Sigmoid colon (tissue), 7 donors: ENCODE measurements around the gene TMEM126A. TPM values are rescaled to one million over a fixed set of nuclear protein-coding genes. Genes with fewer than 3 reads are reported as not detected.
"Not testable (repeated sequence)": the region's sequence is repeated elsewhere in the genome, so short reads cannot be mapped to it uniquely, and the experiment has no call there.

ENCODE experiments used
- DNase-seq: peaks from one replicate; pipeline ENCODE4 v3.0.0-alpha.2; 2019
- H3K27ac ChIP-seq, 4 donors: fragments of 200-600 bp; sonication (generic); one replicate each; pipeline ENCODE4 v1.5.1; 2016 to 2019; ENCODE audit warnings: mild to moderate bottlenecking in 1 of 4
- H3K27me3 ChIP-seq, 3 donors: fragments of 200-600 bp; sonication (generic); one replicate each; pipeline ENCODE4 v1.5.1; 2019; ENCODE audit warnings: mild to moderate bottlenecking in 1 of 3
- H3K36me3 ChIP-seq, 4 donors: fragments of 200-600 bp; sonication (generic); one replicate each; pipeline ENCODE4 v1.5.1; 2016 to 2019
- H3K4me1 ChIP-seq, 4 donors: fragments of 200-600 bp; sonication (generic); one replicate each; pipeline ENCODE4 v1.5.1; 2017 to 2019
- H3K4me3 ChIP-seq, 4 donors: fragments of 200-600 bp; sonication (generic); one replicate each; pipeline ENCODE4 v1.5.1; 2017 to 2019; ENCODE audit warnings: mild to moderate bottlenecking in 2 of 4, moderate library complexity in 1 of 4
- H3K9me3 ChIP-seq, 4 donors: fragments of 200-600 bp in 3 of 4; sonication (generic) in 3 of 4; one replicate each; pipeline versions ENCODE4 v1.5.1 to v1.6.1; 2013 to 2019
- EP300 ChIP-seq, 4 donors: sonication (generic); formaldehyde crosslinking; IDR thresholded peaks; one replicate each; pipeline ENCODE4 v1.6.1; 2017; ENCODE audit warnings: antibody characterized with exemption in 4 of 4
- POLR2A ChIP-seq, 2 donors: fragments of 450-650 bp; IDR thresholded peaks; one replicate each; pipeline ENCODE4 v1.6.1; 2016; ENCODE audit warnings: antibody characterized with exemption in 2 of 2, mild to moderate bottlenecking in 2 of 2, moderate library complexity in 2 of 2
- POLR2AphosphoS5 ChIP-seq, 4 donors: sonication (generic); formaldehyde crosslinking; IDR thresholded peaks; one replicate each; pipeline ENCODE4 v1.6.1; 2017; ENCODE audit warnings: antibody characterized with exemption in 4 of 4
- WGBS, 2 donors: extraction: QIAGEN DNeasy Blood & Tissue Kit; methylation state at CpG; one replicate each; pipeline ENCODE4 v1.1.7; 2013; 5-methylcytosine and 5-hydroxymethylcytosine counted together
- intact Hi-C: fragments of 100-400 bp; cut with DNase I; formaldehyde crosslinking; loops from one replicate; pipeline ENCODE4 v1.15.1; 2023
- polyA plus RNA-seq, 3 donors: library from polyadenylated mRNA; stranded (reverse); fragments of 200-250 nt; gene quantifications; one replicate each; pipeline ENCODE4 v1.2.3, GENCODE V29; 2013
- total RNA-seq, 4 donors: library from RNA; depleted of rRNA; stranded (reverse); fragments of >200 nt; gene quantifications; one replicate each; pipeline ENCODE4 v1.1.0, GENCODE V29; 2016
- TF ChIP-seq, protein P1 (sequence below), 4 experiments: fragments of 450-650 bp in 3 of 4; fragments of 200-600 bp in 1 of 4; IDR thresholded peaks; one replicate each; pipeline ENCODE4 v1.5.1; 2016 to 2019; ENCODE audit warnings: antibody characterized with exemption in 4 of 4, mild to moderate bottlenecking in 3 of 4, moderate library complexity in 2 of 4
- donor health status: healthy with polysubstance abuse.
- donor health status: Bipolar disorder and iron deficiency.
- donor health status: healthy.

Gene TMEM126A
- total RNA-seq, result 10 to 100 TPM; 21.0 to 45.1 (median 38.1) TPM
- 10 to 100 TPM; 31.8 to 46.2 (median 42.6) TPM for polyA plus RNA-seq

DNA sequence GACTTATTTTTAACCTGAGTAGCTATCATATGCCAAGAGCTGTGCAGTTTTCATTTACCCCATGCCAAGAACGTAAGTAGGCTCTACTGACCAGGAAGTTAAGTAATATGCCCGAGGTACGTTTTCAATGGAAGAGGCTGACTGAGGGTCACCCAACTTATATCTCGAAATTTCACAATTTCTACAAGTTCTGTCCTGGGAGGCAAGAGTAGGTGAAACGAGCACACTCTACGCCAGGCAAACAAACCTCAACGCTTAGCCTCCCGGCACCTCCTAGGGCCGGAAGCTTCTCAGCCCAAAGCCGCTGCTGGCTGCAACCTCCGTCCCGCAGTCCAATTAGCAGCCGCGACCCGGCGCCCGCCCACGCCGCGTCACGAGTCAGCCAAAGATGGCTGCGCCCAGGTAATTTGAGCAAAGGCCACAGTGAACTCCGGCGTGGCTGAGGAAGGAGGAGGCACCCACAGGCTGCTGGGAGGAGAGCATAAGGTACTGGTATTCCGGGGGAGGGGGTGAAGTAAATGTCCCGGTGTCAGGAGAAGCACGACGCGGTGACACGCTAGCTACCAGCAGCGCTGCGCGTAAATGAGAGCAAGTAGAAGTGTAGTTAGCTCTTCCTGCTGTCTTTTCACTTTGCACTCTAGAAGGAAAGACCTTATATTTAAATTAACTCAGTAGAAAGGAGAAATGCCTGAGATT, at the start of gene TMEM126A:
Gene TMEM126A (plus strand): TSS at position 364 of the 696 bp plus-strand sequence. CDS start 2,289 bp downstream, outside the sequence.
- intact Hi-C loops, result loop anchor here (2.0 kb wide), 2 partner anchors 15 to 19 kb away; partner anchors contain the start of gene TMEM126B
- Histone ChIP-seq H3K9me3 (no peaks in the 10 kb centered on the region), H3K27ac (peak within 1 kb of the TSS; percentile 76 to 83 (median 80)), H3K27me3 (no peaks in the 10 kb centered on the region), H3K4me3 (peak within 1 kb of the TSS; percentile 54 to 70 (median 64)), H3K36me3 (no peaks in the 10 kb centered on the region), H3K4me1 (peaks cover 0 to 24% (median 16%) of the 10 kb centered on the region in 4 donors)
- peak; percentile 93 for DNase-seq
- TF ChIP-seq, protein P1, sequence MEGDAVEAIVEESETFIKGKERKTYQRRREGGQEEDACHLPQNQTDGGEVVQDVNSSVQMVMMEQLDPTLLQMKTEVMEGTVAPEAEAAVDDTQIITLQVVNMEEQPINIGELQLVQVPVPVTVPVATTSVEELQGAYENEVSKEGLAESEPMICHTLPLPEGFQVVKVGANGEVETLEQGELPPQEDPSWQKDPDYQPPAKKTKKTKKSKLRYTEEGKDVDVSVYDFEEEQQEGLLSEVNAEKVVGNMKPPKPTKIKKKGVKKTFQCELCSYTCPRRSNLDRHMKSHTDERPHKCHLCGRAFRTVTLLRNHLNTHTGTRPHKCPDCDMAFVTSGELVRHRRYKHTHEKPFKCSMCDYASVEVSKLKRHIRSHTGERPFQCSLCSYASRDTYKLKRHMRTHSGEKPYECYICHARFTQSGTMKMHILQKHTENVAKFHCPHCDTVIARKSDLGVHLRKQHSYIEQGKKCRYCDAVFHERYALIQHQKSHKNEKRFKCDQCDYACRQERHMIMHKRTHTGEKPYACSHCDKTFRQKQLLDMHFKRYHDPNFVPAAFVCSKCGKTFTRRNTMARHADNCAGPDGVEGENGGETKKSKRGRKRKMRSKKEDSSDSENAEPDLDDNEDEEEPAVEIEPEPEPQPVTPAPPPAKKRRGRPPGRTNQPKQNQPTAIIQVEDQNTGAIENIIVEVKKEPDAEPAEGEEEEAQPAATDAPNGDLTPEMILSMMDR (IDR thresholded peaks at IDR 0.05), result no peak
- TF ChIP-seq POLR2A (IDR thresholded peaks at IDR 0.05) (peak; percentile 45 to 61), EP300 (IDR thresholded peaks at IDR 0.05) (peak in 1 of 4 donors; percentile 23), POLR2AphosphoS5 (IDR thresholded peaks at IDR 0.05) (peak; percentile 62 to 88 (median 83))
- 0% methylated on average over 33 of the region's 33 CpGs for WGBS, 2 donors

DNA sequence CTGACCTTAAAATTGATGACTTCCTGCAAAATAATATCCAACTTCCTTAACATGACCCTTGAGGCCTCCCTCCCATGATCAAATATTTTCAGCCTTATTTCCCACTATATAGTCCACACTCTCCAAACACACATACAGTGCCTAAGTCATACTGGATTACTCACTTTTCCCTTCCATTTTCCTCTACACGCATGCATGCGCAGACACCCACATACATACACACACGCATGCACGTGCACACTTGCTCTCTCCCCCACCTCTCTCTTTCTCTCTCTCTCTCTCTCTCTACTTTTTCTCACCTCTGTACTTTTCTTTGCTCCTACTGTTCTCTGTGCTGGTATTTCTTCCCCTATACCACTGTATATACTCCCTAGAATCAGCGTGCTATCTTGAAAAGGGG, 48.7 kb upstream of the TMEM126A start:
- WGBS, 2 donors, result 72 to 73% methylated on average over 5 of the region's 5 CpGs
- Histone ChIP-seq H3K9me3 (no peaks in the 10 kb centered on the region), H3K27ac (no peak overlapping the region), H3K36me3 (no peaks in the 10 kb centered on the region), H3K27me3 (no peaks in the 10 kb centered on the region), H3K4me1 (no peaks in the 10 kb centered on the region), H3K4me3 (no peak overlapping the region)
- TF ChIP-seq POLR2A (IDR thresholded peaks at IDR 0.05) (no peak), POLR2AphosphoS5 (IDR thresholded peaks at IDR 0.05) (no peak)
- TF ChIP-seq, protein P1 (IDR thresholded peaks at IDR 0.05), result no peak
- intact Hi-C loops, result loop anchor here (10.0 kb wide), 3 partner anchors 66 to 616 kb away; partner anchors contain the start of genes CCDC83 and CREBZF
- no peak for DNase-seq

DNA sequence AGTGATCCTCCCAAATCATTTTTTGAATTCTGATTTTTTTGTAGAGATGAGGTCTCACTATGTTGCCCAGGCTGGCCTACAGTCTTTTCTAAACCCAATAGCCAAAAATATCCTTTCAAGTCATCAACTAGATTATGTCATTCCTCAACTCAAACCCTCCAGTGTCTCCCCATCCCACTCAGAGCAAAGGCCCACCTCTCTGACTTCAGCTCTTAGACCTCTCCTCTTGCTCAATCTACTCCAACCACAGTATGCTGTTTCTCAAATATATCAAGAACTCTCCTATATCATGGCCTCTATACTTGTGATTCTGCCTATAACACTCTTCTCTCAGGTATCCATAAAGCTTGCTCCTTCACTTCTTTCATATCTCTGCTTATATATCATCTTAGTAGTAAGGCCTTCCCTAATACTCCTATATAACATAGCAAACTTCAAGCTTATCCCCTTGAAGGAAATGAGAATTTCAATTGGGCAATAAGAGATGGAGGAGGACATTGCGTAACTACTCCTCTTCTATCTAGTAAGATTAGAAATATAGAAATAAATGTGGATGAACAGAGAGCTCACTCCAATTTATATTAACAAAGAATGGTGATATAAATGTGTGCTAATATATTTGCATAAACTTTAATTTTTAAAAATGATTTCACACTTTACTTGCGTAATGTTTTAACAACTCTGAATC, 45.1 kb upstream of the TMEM126A start:
- Histone ChIP-seq H3K4me1 (no peaks in the 10 kb centered on the region), H3K36me3 (no peaks in the 10 kb centered on the region), H3K27ac (no peak overlapping the region), H3K4me3 (no peak overlapping the region), H3K9me3 (no peaks in the 10 kb centered on the region), H3K27me3 (no peaks in the 10 kb centered on the region)
- 97 to 99% methylated on average over 2 of the region's 2 CpGs for WGBS, 2 donors
- intact Hi-C loops, result no loop called here
- no peak for DNase-seq
- no peak for TF ChIP-seq POLR2AphosphoS5 (IDR thresholded peaks at IDR 0.05)
- TF ChIP-seq, protein P1 (IDR thresholded peaks at IDR 0.05), result no peak
- no peak for TF ChIP-seq EP300 (IDR thresholded peaks at IDR 0.05)
- TF ChIP-seq POLR2A (IDR thresholded peaks at IDR 0.05), result no peak

DNA sequence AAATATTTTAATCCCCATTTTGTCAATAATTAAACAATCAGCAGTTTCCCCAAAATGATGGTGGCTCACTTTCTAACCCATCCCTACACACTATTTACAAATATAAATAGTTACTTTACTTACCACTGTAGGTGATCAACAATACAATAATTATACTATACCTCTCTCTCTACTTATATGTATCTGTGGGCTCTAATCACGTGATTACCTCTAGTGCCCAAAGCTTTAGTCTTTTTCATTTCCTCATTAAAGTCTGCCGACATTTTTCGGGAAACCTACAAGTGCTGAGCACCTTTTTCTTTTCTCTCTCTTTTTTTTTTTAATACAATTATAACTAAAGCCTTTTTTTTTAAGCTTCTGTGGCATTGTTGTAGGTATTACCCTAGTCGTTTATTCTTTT, 44.5 kb upstream of the TMEM126A start:
- no peak for DNase-seq
- intact Hi-C loops, result no loop called here
- Histone ChIP-seq H3K27me3 (no peaks in the 10 kb centered on the region), H3K36me3 (no peaks in the 10 kb centered on the region), H3K27ac (no peak overlapping the region), H3K4me3 (no peak overlapping the region), H3K4me1 (no peaks in the 10 kb centered on the region), H3K9me3 (no peaks in the 10 kb centered on the region)
- WGBS, 2 donors, result 77 to 89% methylated on average over 4 of the region's 4 CpGs
- TF ChIP-seq EP300 (IDR thresholded peaks at IDR 0.05), result no peak
- TF ChIP-seq POLR2AphosphoS5 (IDR thresholded peaks at IDR 0.05), result no peak
- TF ChIP-seq POLR2A (IDR thresholded peaks at IDR 0.05), result no peak
- TF ChIP-seq, protein P1 (IDR thresholded peaks at IDR 0.05), result no peak

DNA sequence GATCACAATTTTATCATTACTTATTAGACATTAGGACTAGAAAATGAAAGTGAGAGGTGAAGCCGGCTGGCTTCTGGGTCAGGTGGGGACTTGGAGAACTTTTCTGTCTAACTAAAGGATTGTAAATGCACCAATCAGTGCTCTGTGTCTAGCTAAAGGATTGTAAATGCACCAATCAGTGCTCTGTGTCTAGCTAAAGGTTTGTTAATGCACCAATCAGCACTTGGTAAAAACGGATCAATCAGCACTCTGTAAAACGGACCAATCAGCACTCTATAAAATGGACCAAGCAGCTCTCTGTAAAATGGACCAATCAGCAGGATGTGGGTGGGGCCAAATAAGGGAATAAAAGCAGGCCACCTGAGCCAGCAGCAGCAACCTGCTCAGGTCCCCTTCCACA, 41.5 kb upstream of the TMEM126A start:
- H3K4me3 ChIP-seq, H3K4me1 ChIP-seq, intact Hi-C loops, H3K9me3 ChIP-seq, H3K27me3 ChIP-seq, H3K27ac ChIP-seq, DNase-seq, H3K36me3 ChIP-seq: not testable (repeated sequence)
- 96 to 97% methylated on average over 3 of the region's 3 CpGs for WGBS, 2 donors

DNA sequence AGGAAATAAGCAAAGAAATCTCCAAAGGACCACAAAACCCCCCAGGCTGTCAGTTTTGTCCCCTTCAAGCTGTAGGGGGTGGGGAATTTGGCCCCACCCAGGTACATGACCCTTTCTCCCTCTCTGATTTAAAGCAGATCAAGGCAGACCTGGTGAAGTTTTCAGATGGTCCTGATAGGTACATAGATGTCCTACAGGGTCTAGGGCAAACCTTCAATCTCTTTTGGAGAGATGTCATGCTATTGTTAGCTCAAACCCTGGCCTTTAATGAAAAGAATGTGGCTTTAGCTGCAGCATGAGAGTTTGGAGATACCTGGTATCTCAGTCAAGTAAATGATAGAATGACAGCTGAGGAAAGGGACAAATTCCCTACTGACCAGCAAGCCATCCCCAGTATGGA, 39.1 kb upstream of the TMEM126A start:
- intact Hi-C loops, H3K27me3 ChIP-seq, DNase-seq, H3K4me3 ChIP-seq, H3K4me1 ChIP-seq, H3K36me3 ChIP-seq, H3K27ac ChIP-seq, H3K9me3 ChIP-seq: not testable (repeated sequence)

DNA sequence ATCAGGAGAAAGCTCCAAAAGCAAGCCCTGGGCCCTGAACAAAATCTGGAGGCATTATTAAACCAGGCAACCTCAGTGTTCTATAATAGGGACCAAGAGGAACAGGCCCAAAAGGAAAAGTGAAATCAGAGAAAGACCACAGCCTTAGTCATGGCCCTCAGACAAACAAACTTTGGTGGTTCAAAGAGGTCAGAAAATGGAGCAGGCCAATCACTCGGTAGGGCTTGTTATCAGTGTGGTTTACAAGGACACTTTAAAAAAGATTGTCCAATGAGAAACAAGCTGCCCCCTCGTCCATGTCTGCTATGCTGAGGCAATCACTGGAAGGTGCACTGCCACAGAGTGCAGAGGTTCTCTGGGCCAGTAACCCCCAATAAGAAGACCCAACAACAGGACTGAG, 38.5 kb upstream of the TMEM126A start:
- intact Hi-C loops, H3K27me3 ChIP-seq, H3K9me3 ChIP-seq, DNase-seq, H3K4me1 ChIP-seq, H3K36me3 ChIP-seq, H3K27ac ChIP-seq, H3K4me3 ChIP-seq: not testable (repeated sequence)
- 68 to 73% methylated on average over 2 of the region's 2 CpGs for WGBS, 2 donors

DNA sequence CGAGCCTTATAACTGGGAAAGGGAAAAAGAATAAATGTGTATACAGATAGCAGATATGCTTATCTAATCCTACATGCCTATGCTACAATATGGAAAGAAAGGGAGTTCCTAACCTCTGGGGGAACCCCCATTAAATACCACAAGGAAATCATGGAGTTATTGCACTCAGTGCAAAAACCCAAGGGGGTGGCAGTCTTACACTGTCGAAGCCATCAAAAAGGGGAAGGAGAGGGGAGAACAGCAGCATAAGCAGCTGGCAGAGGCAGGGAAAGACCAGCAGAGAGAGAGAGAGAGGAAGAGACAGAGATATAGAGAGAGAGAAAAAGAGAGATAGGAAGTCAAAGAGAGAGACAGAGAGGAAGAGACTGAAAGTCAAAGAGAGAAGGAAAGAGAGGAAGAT, 36.1 kb upstream of the TMEM126A start:
- 57 to 81% methylated on average over 2 of the region's 2 CpGs for WGBS, 2 donors
- H3K9me3 ChIP-seq, H3K36me3 ChIP-seq, DNase-seq, H3K27ac ChIP-seq, H3K4me3 ChIP-seq, H3K27me3 ChIP-seq, intact Hi-C loops, H3K4me1 ChIP-seq: not testable (repeated sequence)
